ENCODE measurements around the gene ID2. TPM values are rescaled to one million over a fixed set of nuclear protein-coding genes. Genes with fewer than 3 reads are reported as not detected.

ID2 gene
- total and polyA plus RNA-seq, 2 of the 13 experiments (the other 11 are each of a cell fraction or from before 2014, with no cell fraction given) = 214 to 719 TPM

- TF ChIP-seq ARNTL (CRISPR knock-in tag; IDR thresholded peaks at IDR 0.05) = peak; percentile 27; the same call in 1 of the 2 replicates
- no peak for TF ChIP-seq ZNF124 (CRISPR knock-in tag; IDR thresholded peaks at IDR 0.05)
- no peak for TF ChIP-seq KLF15 (CRISPR knock-in tag; IDR thresholded peaks at IDR 0.05; ENCODE audit: borderline replicate concordance)
- TF ChIP-seq ZNF326 (CRISPR knock-in tag; IDR thresholded peaks at IDR 0.05; ENCODE audit: borderline replicate concordance) = no peak
- TF ChIP-seq ZNF484 (CRISPR knock-in tag; IDR thresholded peaks at IDR 0.05; ENCODE audit: borderline replicate concordance, low read depth) = no peak
- TF ChIP-seq ZNF317 (CRISPR knock-in tag; IDR thresholded peaks at IDR 0.05) = no peak
- 0 out of 2 replicates have a peak, but pooled peaks have one; percentile 72 for TF ChIP-seq TERF1 (CRISPR knock-in tag; IDR thresholded peaks at IDR 0.05)
- TF ChIP-seq, protein P1, sequence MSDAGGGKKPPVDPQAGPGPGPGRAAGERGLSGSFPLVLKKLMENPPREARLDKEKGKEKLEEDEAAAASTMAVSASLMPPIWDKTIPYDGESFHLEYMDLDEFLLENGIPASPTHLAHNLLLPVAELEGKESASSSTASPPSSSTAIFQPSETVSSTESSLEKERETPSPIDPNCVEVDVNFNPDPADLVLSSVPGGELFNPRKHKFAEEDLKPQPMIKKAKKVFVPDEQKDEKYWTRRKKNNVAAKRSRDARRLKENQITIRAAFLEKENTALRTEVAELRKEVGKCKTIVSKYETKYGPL (CRISPR knock-in tag; IDR thresholded peaks at IDR 0.05) = 0 out of 2 replicates have a peak, but pooled peaks have one; percentile 15
- peak; percentile 73 for TF ChIP-seq SPEN (CRISPR knock-in tag; IDR thresholded peaks at IDR 0.05; ENCODE audit: low read depth)
- TF ChIP-seq DR1 (CRISPR knock-in tag; IDR thresholded peaks at IDR 0.05) = no peak
- TF ChIP-seq HNRNPLL (IDR thresholded peaks at IDR 0.05; ENCODE audit: low read depth, low read length, poor library complexity, severe bottlenecking) = peak; percentile 57
- TF ChIP-seq, protein P2, sequence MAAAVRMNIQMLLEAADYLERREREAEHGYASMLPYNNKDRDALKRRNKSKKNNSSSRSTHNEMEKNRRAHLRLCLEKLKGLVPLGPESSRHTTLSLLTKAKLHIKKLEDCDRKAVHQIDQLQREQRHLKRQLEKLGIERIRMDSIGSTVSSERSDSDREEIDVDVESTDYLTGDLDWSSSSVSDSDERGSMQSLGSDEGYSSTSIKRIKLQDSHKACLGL (CRISPR knock-in tag; IDR thresholded peaks at IDR 0.05) = no peak
- TF ChIP-seq TRIM22 (IDR thresholded peaks at IDR 0.05) = no peak
- no peak for TF ChIP-seq SMYD3 (CRISPR knock-in tag; IDR thresholded peaks at IDR 0.05)
- TF ChIP-seq DNMT1 (CRISPR knock-in tag; IDR thresholded peaks at IDR 0.05) = no peak
- TF ChIP-seq ZNF629 (CRISPR knock-in tag; conservative IDR thresholded peaks at IDR 0.05) = 0 out of 2 replicates have a peak, but pooled peaks have one; percentile 27
- TF ChIP-seq SP5 (CRISPR knock-in tag; IDR thresholded peaks at IDR 0.05; ENCODE audit: borderline replicate concordance, low read depth) = 0 out of 2 replicates have a peak, but pooled peaks have one; percentile 46
- TF ChIP-seq HINFP (CRISPR knock-in tag; IDR thresholded peaks at IDR 0.05; ENCODE audit: low read depth) = 0 out of 2 replicates have a peak, but pooled peaks have one; percentile 43
- TF ChIP-seq ZNF383 (CRISPR knock-in tag; IDR thresholded peaks at IDR 0.05; ENCODE audit: borderline replicate concordance) = no peak
- TF ChIP-seq ZNF773 (CRISPR knock-in tag; IDR thresholded peaks at IDR 0.05; ENCODE audit: borderline replicate concordance) = 0 out of 2 replicates have a peak, but pooled peaks have one; percentile 64
- TF ChIP-seq CBFB (CRISPR knock-in tag; IDR thresholded peaks at IDR 0.05) = no peak; the same call in 1 of the 2 replicates
- TF ChIP-seq STAT5B (CRISPR knock-in tag; IDR thresholded peaks at IDR 0.05) = no peak
- TF ChIP-seq ZNF264 (CRISPR knock-in tag; IDR thresholded peaks at IDR 0.05) = peak; percentile 9; the same call in 1 of the 2 replicates
- 0 out of 2 replicates have a peak, but pooled peaks have one; percentile 39 for TF ChIP-seq ZFP37 (CRISPR knock-in tag; IDR thresholded peaks at IDR 0.05; ENCODE audit: borderline replicate concordance)
- TF ChIP-seq ZMYM3 (CRISPR knock-in tag; IDR thresholded peaks at IDR 0.05) = no peak
These were observed 2.9 kb upstream of the ID2 start (continued) for GRCh38 chr2:8678731-8679566.

Measured in HepG2 (cell line).